Adrenal gland (tissue), 12 donors: ENCODE results near the gene KRT6C. TPM values are rescaled to one million over a fixed set of nuclear protein-coding genes. Genes with fewer than 3 reads are reported as not detected.
"Not testable (repeated sequence)": the region's sequence is repeated elsewhere in the genome, so short reads cannot be mapped to it uniquely, and the experiment has no call there.

ENCODE experiments used
- DNase-seq, 7 donors: peaks; one replicate each; pipeline ENCODE4 v3.0.0-alpha.2; 2019 to 2020
- H3K27ac ChIP-seq, 5 donors: fragments of 200-600 bp; sonication (generic) in 4 of 5; 1 replicate in 3 of 5; 2 replicates in 2 of 5; pipeline versions ENCODE4 v1.5.1 to v1.8.0; 2016 to 2020; ENCODE audit warnings: mild to moderate bottlenecking in 1 of 5
- H3K27me3 ChIP-seq: fragments of 200-600 bp; 2 replicates; pipeline ENCODE4 v1.8.0; 2021
- H3K36me3 ChIP-seq, 2 donors: fragments of 200-600 bp; replicated peaks in 1 of 2; 1 replicate in 1 of 2; 2 replicates in 1 of 2; pipeline versions ENCODE4 v1.5.1 to v1.8.0; 2018 to 2022
- H3K4me1 ChIP-seq, 2 donors: fragments of 200-600 bp; replicated peaks in 1 of 2; 1 replicate in 1 of 2; 2 replicates in 1 of 2; pipeline versions ENCODE4 v1.5.1 to v1.8.0; 2018 to 2021
- H3K4me3 ChIP-seq, 4 donors: fragments of 200-600 bp; sonication (generic) in 3 of 4; one replicate each; pipeline ENCODE4 v1.5.1; 2016 to 2018
- H3K9me3 ChIP-seq, 3 donors: fragments of 200-600 bp; sonication (generic) in 1 of 3; replicated peaks in 1 of 3; 1 replicate in 2 of 3; 2 replicates in 1 of 3; pipeline versions ENCODE4 v1.5.1 to v1.8.0; 2016 to 2021
- CTCF ChIP-seq, 6 experiments: fragments of 450-650 bp in 4 of 6; fragments of 200-600 bp in 2 of 6; sonication (generic) in 1 of 6; IDR thresholded peaks; 1 replicate in 5 of 6; 2 replicates in 1 of 6; pipeline versions ENCODE4 v1.5.1 to v1.8.0; 2016 to 2021; ENCODE audit warnings: antibody characterized with exemption in 6 of 6, mild to moderate bottlenecking in 2 of 6, moderate library complexity in 1 of 6
- POLR2A ChIP-seq, 2 donors: fragments of 450-650 bp; IDR thresholded peaks; one replicate each; pipeline ENCODE4 v1.6.1; 2017; ENCODE audit warnings: antibody characterized with exemption in 2 of 2, mild to moderate bottlenecking in 2 of 2, moderate library complexity in 1 of 2
- WGBS, 4 donors: extraction: QIAGEN DNeasy Blood & Tissue Kit in 2 of 4; methylation state at CpG; one replicate each; pipeline versions ENCODE4 v1.1.5 to v1.1.7; 2013 to 2017; 5-methylcytosine and 5-hydroxymethylcytosine counted together
- intact Hi-C, 2 donors: fragments of 100-400 bp; cut with DNase I; formaldehyde crosslinking; loops; one replicate each; pipeline versions ENCODE4 v1.14.1 to v1.15.0; 2022 to 2023
- polyA plus RNA-seq, 3 donors: library from polyadenylated mRNA; stranded (reverse); fragments of 200-250 nt in 2 of 3; fragments of 350-450 nt in 1 of 3; fragmentation: Illumina TruSeq in 1 of 3; extraction: RNeasy Lipid Tissue Mini Kit (QIAGEN cat#74804) in 1 of 3; gene quantifications; one replicate each; pipeline ENCODE4 v1.2.3, GENCODE V29; 2013 to 2014
- total RNA-seq, 9 donors: library from RNA; depleted of rRNA in 4 of 9; stranded (reverse); fragments of >200 nt in 4 of 9; fragments of 120-200 nt in 1 of 9; fragmentation: NEBNext Ultra II Directional in 1 of 9; extraction: Animal tissue kit (Norgen Biotek cat#: 25700) in 1 of 9; gene quantifications; one replicate each; pipeline versions ENCODE4 v1.1.0 to v1.2.4, GENCODE V29; 2013 to 2023
- donor health status: healthy with polysubstance abuse.
- donor health status: Bipolar disorder and iron deficiency.
- donor health status: DM: yes; HTN: yes; CAD: no.
- donor health status: DM: no; HTN: no; CAD: no.
- donor health status: DM: no; HTN: no; CAD: no.
- donor health status: DM: yes; HTN: yes; CAD: no.

The KRT6C gene
- total and polyA plus RNA-seq, 12 donors, result 0.17 to 0.28 TPM; not detected in 10

GRCh38 chr12:52488736-52489135 lies 15.1 kb upstream of the KRT6C start:
- intact Hi-C loops, result no loop called here
- DNase-seq, result no peak
- no peaks in the 10 kb centered on the region for H3K4me1 ChIP-seq

GRCh38 chr12:52487744-52488443 lies 14.3 kb upstream of the KRT6C start:
- H3K36me3 ChIP-seq, DNase-seq, H3K4me1 ChIP-seq, H3K27ac ChIP-seq, intact Hi-C loops, H3K9me3 ChIP-seq, H3K27me3 ChIP-seq, H3K4me3 ChIP-seq: not testable (repeated sequence)
- 78 to 90% (median 85%) methylated on average over 7 to 15 of the region's 15 CpGs for WGBS, 4 donors

More at GRCh38 chr12:52488736-52489135, 15.1 kb upstream of the KRT6C start:
- no peaks in the 10 kb centered on the region for H3K27me3 ChIP-seq
- TF ChIP-seq POLR2A (IDR thresholded peaks at IDR 0.05) (no peak), CTCF (IDR thresholded peaks at IDR 0.05) (no peak)
- H3K4me3 ChIP-seq, result no peak overlapping the region
- H3K27ac ChIP-seq, result no peak overlapping the region
- no peaks in the 10 kb centered on the region for H3K9me3 ChIP-seq
- H3K36me3 ChIP-seq, result no peaks in the 10 kb centered on the region

GRCh38 chr12:52487211-52487610 lies 13.6 kb upstream of the KRT6C start:
- H3K36me3 ChIP-seq, result no peaks in the 10 kb centered on the region

GRCh38 chr12:52486166-52487105 lies 12.8 kb upstream of the KRT6C start:
- Histone ChIP-seq H3K4me3 (no peak overlapping the region), H3K4me1 (no peaks in the 10 kb centered on the region), H3K27ac (no peak overlapping the region), H3K36me3 (no peaks in the 10 kb centered on the region), H3K9me3 (no peaks in the 10 kb centered on the region), H3K27me3 (no peaks in the 10 kb centered on the region)
- WGBS, 4 donors, result 65 to 80% (median 79%) methylated on average over 5 of the region's 5 CpGs
- TF ChIP-seq POLR2A (IDR thresholded peaks at IDR 0.05) (no peak), CTCF (IDR thresholded peaks at IDR 0.05) (no peak)
- intact Hi-C loops, result no loop called here
- no peak for DNase-seq

More at GRCh38 chr12:52487211-52487610, 13.6 kb upstream of the KRT6C start:
- Histone ChIP-seq H3K4me1 (no peaks in the 10 kb centered on the region), H3K4me3 (no peak overlapping the region), H3K27me3 (no peaks in the 10 kb centered on the region), H3K27ac (no peak overlapping the region), H3K9me3 (no peaks in the 10 kb centered on the region)
- WGBS, 4 donors, result 5 to 91% (median 40%) methylated on average over 1 of the region's 1 CpG
- intact Hi-C loops, result no loop called here
- no peak for TF ChIP-seq POLR2A (IDR thresholded peaks at IDR 0.05)
- no peak for TF ChIP-seq CTCF (IDR thresholded peaks at IDR 0.05)
- DNase-seq, result no peak
